HG03520 (cell line): Measurements from ENCODE around the gene TMEM150B.

Experiments
- ATAC-seq: cut with Tn5 transposase; IDR thresholded peaks from one replicate; pipeline ENCODE4 v1.9.1; 2021; ENCODE audit warnings: mild to moderate bottlenecking, moderate library complexity; ENCODE audit not compliant: unreplicated experiment

The TMEM150B gene

GRCh38 chr19:55355213-55355821 is 30.2 kb upstream of the TMEM150B start:
- ATAC-seq, result no peak

GRCh38 chr19:55354698-55355212 is 29.6 kb upstream of the TMEM150B start, which contains the start of gene COX6B2:
Gene COX6B2, minus strand, starts transcription at chr19:55354719. Its CDS starts 198 bp downstream, at chr19:55354521.
- no peak for ATAC-seq

- no peak for ATAC-seq
These were observed 28.9 kb upstream of the TMEM150B start for GRCh38 chr19:55353803-55354697.

- no peak for ATAC-seq
These were observed 28.2 kb upstream of the TMEM150B start for GRCh38 chr19:55353356-55353802.

GRCh38 chr19:55352549-55353145 is 27.5 kb upstream of the TMEM150B start:
- no peak for ATAC-seq

- ATAC-seq, result no peak
These were observed 26.9 kb upstream of the TMEM150B start for GRCh38 chr19:55352040-55352439.

- no peak for ATAC-seq
These were observed 25.6 kb upstream of the TMEM150B start for GRCh38 chr19:55350620-55351315.

GRCh38 chr19:55348317-55349034 is 23.3 kb upstream of the TMEM150B start:
- ATAC-seq, result no peak

GRCh38 chr19:55347442-55348009 is 22.4 kb upstream of the TMEM150B start:
- no peak for ATAC-seq

- ATAC-seq, result no peak
These were observed 21.7 kb upstream of the TMEM150B start for GRCh38 chr19:55346725-55347441.

- no peak for ATAC-seq
These were observed 20.9 kb upstream of the TMEM150B start for GRCh38 chr19:55345818-55346724.

GRCh38 chr19:55345101-55345817 is 20.1 kb upstream of the TMEM150B start:
- no peak for ATAC-seq

- ATAC-seq, result no peak
These were observed 19.3 kb upstream of the TMEM150B start for GRCh38 chr19:55344444-55344843.

- no peak for ATAC-seq
These were observed 16.7 kb upstream of the TMEM150B start for GRCh38 chr19:55341595-55342531.

- ATAC-seq, result no peak
These were observed 16.0 kb upstream of the TMEM150B start for GRCh38 chr19:55341171-55341588.

- no peak for ATAC-seq
These were observed 15.6 kb upstream of the TMEM150B start for GRCh38 chr19:55340784-55341147.
